GM19467 (cell line): ENCODE data around the gene DNAJC2.

ENCODE experiments used
- ATAC-seq: cut with Tn5 transposase; IDR thresholded peaks from one replicate; pipeline ENCODE4 v1.9.1; 2021; ENCODE audit warnings: mild to moderate bottlenecking, moderate library complexity; ENCODE audit not compliant: unreplicated experiment

DNAJC2 gene, protein sequence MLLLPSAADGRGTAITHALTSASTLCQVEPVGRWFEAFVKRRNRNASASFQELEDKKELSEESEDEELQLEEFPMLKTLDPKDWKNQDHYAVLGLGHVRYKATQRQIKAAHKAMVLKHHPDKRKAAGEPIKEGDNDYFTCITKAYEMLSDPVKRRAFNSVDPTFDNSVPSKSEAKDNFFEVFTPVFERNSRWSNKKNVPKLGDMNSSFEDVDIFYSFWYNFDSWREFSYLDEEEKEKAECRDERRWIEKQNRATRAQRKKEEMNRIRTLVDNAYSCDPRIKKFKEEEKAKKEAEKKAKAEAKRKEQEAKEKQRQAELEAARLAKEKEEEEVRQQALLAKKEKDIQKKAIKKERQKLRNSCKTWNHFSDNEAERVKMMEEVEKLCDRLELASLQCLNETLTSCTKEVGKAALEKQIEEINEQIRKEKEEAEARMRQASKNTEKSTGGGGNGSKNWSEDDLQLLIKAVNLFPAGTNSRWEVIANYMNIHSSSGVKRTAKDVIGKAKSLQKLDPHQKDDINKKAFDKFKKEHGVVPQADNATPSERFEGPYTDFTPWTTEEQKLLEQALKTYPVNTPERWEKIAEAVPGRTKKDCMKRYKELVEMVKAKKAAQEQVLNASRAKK

GRCh38 chr7:103344453-103345149 is at the start of gene DNAJC2:
DNAJC2 (minus strand) TSS chr7:103344767; CDS start chr7:103344622, 145 bp downstream.
- ATAC-seq, result peak; percentile 69

- ATAC-seq, result no peak
These were observed 47.4 kb upstream of the DNAJC2 start for GRCh38 chr7:103391976-103392375.

- no peak for ATAC-seq
These were observed 46.6 kb upstream of the DNAJC2 start for GRCh38 chr7:103391150-103391549.

DNA sequence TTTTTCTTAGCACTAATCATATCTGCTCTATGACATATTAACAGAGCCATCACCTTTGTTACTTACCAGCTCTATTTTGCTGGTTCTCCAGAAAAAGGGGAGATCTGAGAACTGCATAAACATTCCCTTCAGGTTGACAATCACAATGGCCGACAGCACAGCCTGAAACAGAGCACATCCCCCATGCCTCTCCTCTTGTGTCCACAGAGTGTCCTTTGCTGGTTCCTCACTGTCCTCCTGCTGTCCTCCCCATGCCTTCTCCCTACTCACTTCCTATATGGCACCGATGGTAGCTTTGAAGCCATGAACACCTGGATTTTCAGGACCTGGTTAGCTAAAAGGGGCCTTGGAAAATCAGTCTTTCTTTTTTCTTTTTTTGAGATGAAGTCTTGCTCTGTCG is 44.7 kb upstream of the DNAJC2 start:
- ATAC-seq, result no peak

DNA sequence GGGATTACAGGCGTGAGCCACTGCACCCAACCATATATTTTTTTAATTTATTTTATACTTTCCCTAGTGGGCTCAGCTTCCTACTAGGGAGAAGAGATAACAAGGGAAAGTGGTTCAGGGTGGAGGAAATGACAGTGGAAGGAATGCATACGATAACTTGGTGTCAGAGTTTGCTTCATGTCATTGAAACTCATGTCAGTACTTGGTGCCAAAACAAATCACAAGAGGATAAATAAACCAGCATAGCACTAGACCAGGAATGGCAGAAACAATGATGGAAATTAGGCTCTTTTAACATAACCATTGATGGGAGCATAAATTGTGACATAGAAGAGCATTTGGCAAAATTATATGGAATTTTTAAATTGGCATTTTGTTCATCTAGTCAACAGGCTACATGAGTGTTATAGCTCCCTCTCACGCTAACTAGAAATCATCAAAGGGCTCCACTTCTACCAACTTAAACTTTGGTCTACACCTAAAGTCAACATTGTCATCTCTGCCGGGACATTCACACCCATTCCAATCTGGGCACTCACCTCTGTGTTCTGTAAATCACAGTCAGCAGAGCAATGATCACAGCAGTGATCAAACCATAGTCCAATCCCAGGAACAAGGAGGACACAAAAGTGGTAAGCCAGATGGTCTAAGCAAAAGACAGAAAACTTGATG is 44.0 kb upstream of the DNAJC2 start:
- ATAC-seq, result no peak

DNA sequence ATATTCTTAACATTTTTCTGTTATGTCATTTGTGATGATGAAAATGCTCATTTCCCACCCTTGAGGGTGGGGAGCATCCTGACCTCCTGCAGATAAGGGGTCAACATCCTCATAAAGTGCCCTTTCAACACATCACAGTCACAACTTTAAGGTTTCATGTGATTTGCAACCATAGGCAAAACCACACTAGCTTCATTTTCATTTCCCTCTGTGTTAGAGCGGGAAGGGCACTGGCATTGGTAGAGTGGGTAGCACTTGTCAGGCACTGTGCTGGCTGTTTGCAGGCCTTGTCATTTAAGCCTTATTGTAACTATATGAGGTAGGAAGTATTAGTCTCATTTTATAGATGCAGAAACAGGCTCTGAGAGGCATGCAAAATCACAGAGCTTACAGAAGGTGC is 42.7 kb upstream of the DNAJC2 start:
- no peak for ATAC-seq

DNA sequence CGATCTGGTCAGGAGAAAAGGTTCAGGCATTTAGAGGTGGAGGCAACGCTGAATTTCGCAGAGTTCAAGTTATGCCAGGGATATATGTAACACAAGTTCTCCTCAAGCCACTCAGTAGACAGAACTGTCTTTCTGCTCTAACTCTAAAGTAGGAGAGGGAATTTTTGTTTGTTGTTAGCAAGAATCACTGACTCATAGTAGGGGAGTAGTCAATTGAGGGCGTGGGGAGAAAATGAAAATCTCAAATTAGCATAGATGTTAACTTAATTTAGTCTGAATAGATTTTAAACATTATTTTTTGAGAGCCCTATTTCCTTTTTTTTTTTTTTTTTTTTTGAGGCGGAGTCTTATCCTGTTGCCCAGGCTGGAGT is 37.5 kb upstream of the DNAJC2 start:
- no peak for ATAC-seq

DNA sequence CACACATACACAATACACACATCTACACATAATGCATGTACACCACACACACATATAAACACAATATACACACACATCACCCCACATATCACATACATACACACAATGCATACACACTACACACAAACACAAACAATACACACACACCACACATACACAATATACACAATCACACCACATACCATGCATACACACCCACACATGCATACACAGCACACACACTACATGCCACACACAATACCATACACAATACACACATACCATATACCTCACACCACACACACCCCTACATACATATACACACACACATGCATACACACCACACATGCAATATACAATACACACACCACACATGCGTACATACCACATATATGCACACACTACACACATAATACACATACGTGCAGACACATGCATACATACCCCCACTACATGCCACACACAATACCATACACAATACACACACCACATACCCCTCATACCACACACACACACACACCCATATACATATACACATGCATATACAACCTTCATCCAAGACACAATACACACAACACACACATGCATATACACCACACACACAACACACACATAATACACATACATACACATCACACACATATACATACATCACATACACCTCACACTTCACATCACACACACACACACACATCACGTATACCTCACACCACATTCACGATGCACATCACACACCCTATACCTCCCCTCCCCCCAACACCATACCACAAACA is 36.9 kb upstream of the DNAJC2 start:
- no peak for ATAC-seq

DNA sequence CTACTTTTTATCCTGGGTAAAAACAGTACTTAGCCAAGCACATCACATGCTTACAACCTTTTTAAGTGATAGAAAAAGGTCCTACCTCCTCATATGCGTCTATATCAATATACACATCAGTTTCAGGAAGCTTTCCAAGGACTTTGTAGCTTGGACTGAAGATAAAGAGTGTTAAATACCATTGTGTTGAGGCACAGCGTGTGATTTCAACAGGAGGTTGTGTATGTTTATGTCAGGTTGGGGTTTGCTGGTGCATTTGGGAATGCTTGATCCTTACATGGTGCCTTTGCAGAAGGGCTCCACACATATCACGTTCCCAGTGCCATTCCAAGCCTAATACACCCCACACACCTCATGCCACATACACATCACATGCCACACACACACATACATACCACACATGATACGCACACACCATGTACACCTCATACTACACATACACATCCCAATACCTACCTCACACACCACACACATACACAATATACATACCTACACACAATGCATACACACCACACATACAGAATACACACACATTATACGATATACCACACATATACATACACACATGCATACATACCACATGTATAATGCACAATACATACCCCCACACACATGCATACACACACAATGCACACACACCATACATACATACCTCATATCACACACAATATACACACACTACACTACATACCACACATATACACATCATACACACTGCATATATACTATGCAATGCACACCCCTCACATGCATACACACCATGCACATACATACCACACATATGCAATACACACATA is 36.0 kb upstream of the DNAJC2 start:
- ATAC-seq, result no peak

DNA sequence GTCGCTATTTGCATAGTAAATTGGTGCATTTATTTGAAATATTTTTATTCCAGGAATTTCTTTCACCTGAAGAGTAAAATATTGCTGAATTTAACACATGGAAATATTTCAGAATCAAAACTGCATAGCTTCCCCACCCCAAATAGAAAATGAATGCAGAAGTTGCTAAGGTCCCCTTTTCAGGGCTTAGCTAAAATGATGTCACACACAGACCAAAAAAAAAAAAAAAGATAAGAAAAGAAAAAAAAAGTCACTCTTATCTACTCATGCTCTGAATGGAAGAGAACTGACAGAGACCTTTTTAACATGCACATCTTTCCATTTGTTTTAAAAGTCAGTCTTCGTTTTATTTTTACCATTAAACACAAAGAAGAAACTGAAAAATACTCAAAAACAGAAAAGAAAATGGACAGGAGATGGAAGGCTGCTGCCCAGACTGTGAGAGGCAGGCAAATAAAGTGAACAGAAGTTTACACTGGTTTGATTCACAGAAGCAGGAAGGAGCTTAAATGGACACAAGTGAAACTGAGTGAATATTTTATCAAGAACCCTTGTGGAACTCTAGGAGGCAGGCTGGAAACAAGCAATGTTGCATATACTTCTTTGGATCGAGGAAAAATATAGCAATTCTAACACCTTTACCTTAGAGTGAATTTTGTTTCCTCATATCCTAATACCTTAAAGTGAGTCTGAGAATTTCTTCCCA is 34.9 kb upstream of the DNAJC2 start:
- no peak for ATAC-seq

DNA sequence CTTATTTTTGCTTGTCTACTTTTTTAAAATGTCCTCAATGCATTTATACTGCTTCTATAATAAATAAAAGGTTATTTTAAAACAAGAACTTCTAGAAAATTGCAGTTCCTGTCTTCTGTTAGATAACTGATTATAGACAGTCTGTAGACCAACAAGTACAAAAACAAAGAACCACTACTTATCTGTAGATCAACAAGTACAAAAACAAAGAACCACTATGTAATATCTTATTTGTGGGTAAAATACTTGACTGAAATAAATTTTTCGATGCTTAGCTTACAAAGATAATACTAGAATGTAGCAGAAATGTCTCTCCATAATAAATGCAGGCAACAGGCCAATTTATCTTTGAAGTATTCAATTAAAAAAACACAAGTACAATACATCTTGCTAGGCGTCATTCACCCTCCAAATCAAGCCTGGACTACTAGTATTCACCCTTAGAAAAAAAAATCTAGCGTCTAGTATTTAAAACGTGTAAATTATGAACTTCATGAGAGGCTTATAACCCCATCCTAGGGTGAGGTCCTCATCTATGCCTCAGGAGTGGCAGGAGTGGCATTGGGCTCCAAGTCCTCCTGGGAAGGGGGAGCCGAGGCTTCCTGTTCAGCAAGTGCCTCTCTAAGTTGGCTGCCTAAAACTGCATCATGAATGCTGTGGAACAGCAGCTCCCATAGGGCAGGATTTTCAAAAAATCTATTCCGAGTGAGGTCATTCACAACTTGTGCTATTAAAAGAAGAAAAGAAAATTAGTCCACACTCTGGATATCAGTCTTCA is 29.5 kb upstream of the DNAJC2 start:
- no peak for ATAC-seq

DNA sequence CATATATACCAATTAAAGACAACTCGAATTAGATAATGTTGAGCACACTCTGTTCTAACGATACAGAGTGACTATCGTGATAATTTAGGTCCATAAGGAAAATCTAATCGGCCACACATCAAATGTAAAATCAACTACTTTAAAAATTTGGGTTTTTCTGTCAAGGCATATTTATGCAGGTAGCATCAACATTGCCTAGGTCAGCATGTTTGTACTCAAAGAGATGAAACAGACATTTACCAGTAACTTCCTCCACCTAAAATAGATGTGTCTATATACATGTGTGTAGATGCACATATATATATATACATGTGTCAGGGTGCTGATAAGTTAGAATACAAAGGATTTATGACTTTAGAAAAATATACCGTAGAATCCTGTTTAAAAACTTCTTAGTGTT is 24.9 kb upstream of the DNAJC2 start:
- ATAC-seq, result no peak

GRCh38 chr7:103349805-103350204 is 5.2 kb upstream of the DNAJC2 start:
- ATAC-seq, result no peak

GRCh38 chr7:103348959-103349358 is 4.4 kb upstream of the DNAJC2 start:
- no peak for ATAC-seq

DNA sequence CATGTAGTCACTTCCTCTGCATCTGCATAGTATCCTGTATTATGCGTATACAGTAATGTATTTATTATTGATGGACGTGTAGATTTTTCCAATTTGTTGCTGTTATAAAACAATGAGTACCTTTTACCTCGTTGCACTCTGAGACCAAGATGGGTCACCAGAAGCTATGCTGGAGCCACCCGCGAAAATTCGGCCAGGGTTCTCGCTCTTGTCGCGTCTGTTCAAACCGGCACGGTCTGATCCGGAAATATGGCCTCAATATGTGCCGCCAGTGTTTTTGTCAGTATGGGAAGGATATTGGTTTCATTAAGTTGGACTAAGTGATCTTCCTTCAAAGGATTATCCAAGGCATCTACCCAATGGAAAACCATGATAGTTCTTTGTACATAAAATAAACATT is 3.9 kb upstream of the DNAJC2 start:
- ATAC-seq, result no peak

- peak; percentile 65 for ATAC-seq
These were observed 3.1 kb upstream of the DNAJC2 start, which contains the start of gene PSMC2 for GRCh38 chr7:103347507-103348267. PSMC2 (plus strand) TSS chr7:103347643; CDS start chr7:103347712, 69 bp downstream.

- no peak for ATAC-seq
These were observed 1.8 kb upstream of the DNAJC2 start for GRCh38 chr7:103346396-103346795.
